Liver (tissue), 9 donors: ENCODE results near the gene SLFN12L. TPM values are rescaled to one million over a fixed set of nuclear protein-coding genes. Genes with fewer than 3 reads are reported as not detected.

Experiments used
- DNase-seq: peaks from one replicate; pipeline ENCODE4 v3.0.0-alpha.2; 2017; ENCODE audit warnings: low spot score
- H3K27ac ChIP-seq, 2 donors: one replicate each; pipeline ENCODE4 v1.7.0; 2013; ENCODE audit warnings: inconsistent platforms in 2 of 2, low read length in 2 of 2, control low read depth in 1 of 2, low read depth in 1 of 2, mild to moderate bottlenecking in 1 of 2
- H3K27me3 ChIP-seq, 4 donors: one replicate each; pipeline versions ENCODE4 v1.6.1 to v1.7.0; 2013; ENCODE audit warnings: low read length in 3 of 4, inconsistent platforms in 1 of 4, mild to moderate bottlenecking in 1 of 4, moderate library complexity in 1 of 4; ENCODE audit not compliant: control insufficient read depth in 4 of 4, insufficient read depth in 4 of 4
- H3K36me3 ChIP-seq, 4 donors: one replicate each; pipeline versions ENCODE4 v1.6.1 to v1.7.0; 2013; ENCODE audit warnings: low read length in 3 of 4, mild to moderate bottlenecking in 3 of 4, low read depth in 1 of 4, moderate library complexity in 1 of 4; ENCODE audit not compliant: control insufficient read depth in 4 of 4, insufficient read depth in 3 of 4
- H3K4me1 ChIP-seq, 4 donors: one replicate each; pipeline versions ENCODE4 v1.6.1 to v1.7.0; 2013; ENCODE audit warnings: low read length in 3 of 4, mild to moderate bottlenecking in 3 of 4, moderate library complexity in 1 of 4; ENCODE audit not compliant: control insufficient read depth in 4 of 4, insufficient read depth in 4 of 4
- H3K4me3 ChIP-seq, 3 donors: one replicate each; pipeline versions ENCODE4 v1.6.1 to v1.7.0; 2013; ENCODE audit warnings: low read length in 3 of 3, control low read depth in 1 of 3, low read depth in 1 of 3, mild to moderate bottlenecking in 1 of 3
- H3K9ac ChIP-seq, 2 donors: one replicate each; pipeline ENCODE4 v1.7.0; 2013; ENCODE audit warnings: low read length in 2 of 2, mild to moderate bottlenecking in 2 of 2, moderate library complexity in 2 of 2, control low read depth in 1 of 2, low read depth in 1 of 2
- H3K9me3 ChIP-seq, 4 donors: one replicate each; pipeline versions ENCODE4 v1.6.1 to v1.7.0; 2013; ENCODE audit warnings: low read length in 3 of 4; ENCODE audit not compliant: control insufficient read depth in 4 of 4
- EGR1 ChIP-seq, 2 donors: IDR thresholded peaks; 2 replicates each; pipeline ENCODE4 v1.6.1; 2016 to 2018; ENCODE audit warnings: antibody characterized with exemption in 2 of 2, low read depth in 2 of 2
- FOXA1 ChIP-seq: IDR thresholded peaks from 2 replicates; pipeline ENCODE4 v1.6.1; 2016; ENCODE audit warnings: antibody characterized with exemption
- FOXA2 ChIP-seq: IDR thresholded peaks from 2 replicates; pipeline ENCODE4 v1.6.1; 2016; ENCODE audit warnings: antibody characterized with exemption
- GABPA ChIP-seq, 2 donors: IDR thresholded peaks in 1 of 2; conservative IDR thresholded peaks in 1 of 2; 2 replicates each; pipeline ENCODE4 v1.6.1; 2016; ENCODE audit warnings: antibody characterized with exemption in 2 of 2, mild to moderate bottlenecking in 1 of 2, moderate library complexity in 1 of 2
- HNF4A ChIP-seq, 2 donors: conservative IDR thresholded peaks; 2 replicates each; pipeline ENCODE4 v1.6.1; 2016; ENCODE audit warnings: antibody characterized with exemption in 2 of 2, mild to moderate bottlenecking in 2 of 2
- JUND ChIP-seq, 2 donors: IDR thresholded peaks; 2 replicates each; pipeline ENCODE4 v1.6.1; 2016; ENCODE audit warnings: antibody characterized with exemption in 2 of 2
- RAD21 ChIP-seq, 2 donors: IDR thresholded peaks; 2 replicates each; pipeline ENCODE4 v1.6.1; 2016; ENCODE audit warnings: antibody characterized with exemption in 2 of 2, mild to moderate bottlenecking in 2 of 2
- RXRA ChIP-seq, 2 donors: IDR thresholded peaks; 2 replicates each; pipeline ENCODE4 v1.6.1; 2017 to 2018; ENCODE audit warnings: antibody characterized with exemption in 2 of 2, mild to moderate bottlenecking in 1 of 2
- SP1 ChIP-seq: IDR thresholded peaks from 2 replicates; pipeline ENCODE4 v1.6.1; 2018; ENCODE audit warnings: antibody characterized with exemption, mild to moderate bottlenecking
- TAF1 ChIP-seq: conservative IDR thresholded peaks from 2 replicates; pipeline ENCODE4 v1.6.1; 2016; ENCODE audit warnings: antibody characterized with exemption, mild to moderate bottlenecking
- YY1 ChIP-seq: IDR thresholded peaks from 2 replicates; pipeline ENCODE4 v1.6.1; 2016; ENCODE audit warnings: antibody characterized with exemption, mild to moderate bottlenecking
- WGBS: extraction: QIAGEN DNeasy Blood & Tissue Kit; methylation state at CpG from one replicate; pipeline ENCODE4 v1.1.7; 2013; 5-methylcytosine and 5-hydroxymethylcytosine counted together
- polyA plus RNA-seq, 2 donors: library from polyadenylated mRNA; stranded (reverse) in 1 of 2; unstranded in 1 of 2; fragments of 200-250 nt in 1 of 2; fragments of >200 nt in 1 of 2; fragmentation: Nextera tagmentation in 1 of 2; extraction: Ambion mirVana in 1 of 2; gene quantifications; one replicate each; pipeline versions ENCODE4 v1.2.1 to v1.2.3, GENCODE V29; 2013 to 2015
- total RNA-seq, 2 donors: library from RNA; depleted of rRNA; stranded (reverse); fragments of >200 nt; gene quantifications; one replicate each; pipeline ENCODE4 v1.2.3, GENCODE V29; 2014
- TF ChIP-seq, protein P1 (sequence below): IDR thresholded peaks from 2 replicates; pipeline ENCODE4 v1.6.1; 2016; ENCODE audit warnings: antibody characterized with exemption
- TF ChIP-seq, protein P2 (sequence below): IDR thresholded peaks from 2 replicates; pipeline ENCODE4 v1.6.1; 2016; ENCODE audit warnings: antibody characterized with exemption
- TF ChIP-seq, protein P3 (sequence below): IDR thresholded peaks from 2 replicates; pipeline ENCODE4 v1.6.1; 2016; ENCODE audit warnings: antibody characterized with exemption, mild to moderate bottlenecking
- TF ChIP-seq, protein P4 (sequence below): fragments of 150-350 bp; IDR thresholded peaks from 2 replicates; pipeline ENCODE4 v1.5.1; 2017; ENCODE audit warnings: improper control_type of control experiment, low read depth, low read length; ENCODE audit not compliant: missing input control
- TF ChIP-seq, protein P5 (sequence below): IDR thresholded peaks from 2 replicates; pipeline ENCODE4 v1.6.1; 2016; ENCODE audit warnings: antibody characterized with exemption
- donor health status: healthy.
- donor health status: healthy.
- donor health status: healthy.
- donor health status: healthy.
- donor health status: healthy.

The SLFN12L gene
- total and polyA plus RNA-seq, 4 donors: 0.09 to 2.2 (median 0.27) TPM

DNA sequence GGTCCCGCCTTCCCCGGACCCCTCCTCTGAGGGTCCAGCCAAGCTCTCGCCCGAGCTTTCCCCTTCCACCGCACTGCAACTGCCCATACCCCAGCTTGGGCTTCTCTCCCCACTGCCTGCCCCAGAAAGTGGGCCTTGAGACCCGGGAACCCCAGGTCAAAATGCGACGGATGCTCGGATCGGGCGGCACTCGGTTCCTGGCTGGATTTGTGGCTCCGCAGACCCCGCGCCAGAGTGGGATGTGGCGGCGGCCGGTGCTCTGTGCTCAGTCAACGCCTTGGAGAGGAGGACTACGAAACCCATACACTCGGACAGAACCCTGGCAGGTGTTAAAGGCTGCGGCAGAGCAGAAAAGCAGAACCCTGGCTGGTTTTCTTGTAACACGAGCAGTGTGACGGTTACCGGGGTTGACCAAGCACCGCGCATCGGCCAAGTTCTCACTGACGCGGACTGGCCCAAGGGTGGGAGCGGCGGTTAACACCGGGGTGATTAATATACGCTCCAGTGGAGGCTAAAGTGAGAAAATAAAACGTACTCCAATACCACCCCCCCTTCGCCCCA, 88.0 kb downstream of the SLFN12L start:
- no peaks in the 10 kb centered on the region for H3K9me3 ChIP-seq
- H3K36me3 ChIP-seq: peaks cover 0 to 2% (median 0%) of the 10 kb centered on the region in 4 donors
- TF ChIP-seq, protein P1, sequence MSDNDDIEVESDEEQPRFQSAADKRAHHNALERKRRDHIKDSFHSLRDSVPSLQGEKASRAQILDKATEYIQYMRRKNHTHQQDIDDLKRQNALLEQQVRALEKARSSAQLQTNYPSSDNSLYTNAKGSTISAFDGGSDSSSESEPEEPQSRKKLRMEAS: no peak
- TF ChIP-seq HNF4A (conservative IDR thresholded peaks at IDR 0.05) (no peak), EGR1 (IDR thresholded peaks at IDR 0.05; ENCODE audit: low read depth in 2 of 2) (no peak), RXRA (IDR thresholded peaks at IDR 0.05) (no peak), SP1 (no peak), FOXA2 (no peak), FOXA1 (no peak), YY1 (no peak), JUND (IDR thresholded peaks at IDR 0.05) (no peak), TAF1 (no peak)
- TF ChIP-seq, protein P2, sequence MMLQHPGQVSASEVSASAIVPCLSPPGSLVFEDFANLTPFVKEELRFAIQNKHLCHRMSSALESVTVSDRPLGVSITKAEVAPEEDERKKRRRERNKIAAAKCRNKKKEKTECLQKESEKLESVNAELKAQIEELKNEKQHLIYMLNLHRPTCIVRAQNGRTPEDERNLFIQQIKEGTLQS: no peak
- TF ChIP-seq, protein P3, sequence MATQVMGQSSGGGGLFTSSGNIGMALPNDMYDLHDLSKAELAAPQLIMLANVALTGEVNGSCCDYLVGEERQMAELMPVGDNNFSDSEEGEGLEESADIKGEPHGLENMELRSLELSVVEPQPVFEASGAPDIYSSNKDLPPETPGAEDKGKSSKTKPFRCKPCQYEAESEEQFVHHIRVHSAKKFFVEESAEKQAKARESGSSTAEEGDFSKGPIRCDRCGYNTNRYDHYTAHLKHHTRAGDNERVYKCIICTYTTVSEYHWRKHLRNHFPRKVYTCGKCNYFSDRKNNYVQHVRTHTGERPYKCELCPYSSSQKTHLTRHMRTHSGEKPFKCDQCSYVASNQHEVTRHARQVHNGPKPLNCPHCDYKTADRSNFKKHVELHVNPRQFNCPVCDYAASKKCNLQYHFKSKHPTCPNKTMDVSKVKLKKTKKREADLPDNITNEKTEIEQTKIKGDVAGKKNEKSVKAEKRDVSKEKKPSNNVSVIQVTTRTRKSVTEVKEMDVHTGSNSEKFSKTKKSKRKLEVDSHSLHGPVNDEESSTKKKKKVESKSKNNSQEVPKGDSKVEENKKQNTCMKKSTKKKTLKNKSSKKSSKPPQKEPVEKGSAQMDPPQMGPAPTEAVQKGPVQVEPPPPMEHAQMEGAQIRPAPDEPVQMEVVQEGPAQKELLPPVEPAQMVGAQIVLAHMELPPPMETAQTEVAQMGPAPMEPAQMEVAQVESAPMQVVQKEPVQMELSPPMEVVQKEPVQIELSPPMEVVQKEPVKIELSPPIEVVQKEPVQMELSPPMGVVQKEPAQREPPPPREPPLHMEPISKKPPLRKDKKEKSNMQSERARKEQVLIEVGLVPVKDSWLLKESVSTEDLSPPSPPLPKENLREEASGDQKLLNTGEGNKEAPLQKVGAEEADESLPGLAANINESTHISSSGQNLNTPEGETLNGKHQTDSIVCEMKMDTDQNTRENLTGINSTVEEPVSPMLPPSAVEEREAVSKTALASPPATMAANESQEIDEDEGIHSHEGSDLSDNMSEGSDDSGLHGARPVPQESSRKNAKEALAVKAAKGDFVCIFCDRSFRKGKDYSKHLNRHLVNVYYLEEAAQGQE: no peak
- TF ChIP-seq, protein P4, sequence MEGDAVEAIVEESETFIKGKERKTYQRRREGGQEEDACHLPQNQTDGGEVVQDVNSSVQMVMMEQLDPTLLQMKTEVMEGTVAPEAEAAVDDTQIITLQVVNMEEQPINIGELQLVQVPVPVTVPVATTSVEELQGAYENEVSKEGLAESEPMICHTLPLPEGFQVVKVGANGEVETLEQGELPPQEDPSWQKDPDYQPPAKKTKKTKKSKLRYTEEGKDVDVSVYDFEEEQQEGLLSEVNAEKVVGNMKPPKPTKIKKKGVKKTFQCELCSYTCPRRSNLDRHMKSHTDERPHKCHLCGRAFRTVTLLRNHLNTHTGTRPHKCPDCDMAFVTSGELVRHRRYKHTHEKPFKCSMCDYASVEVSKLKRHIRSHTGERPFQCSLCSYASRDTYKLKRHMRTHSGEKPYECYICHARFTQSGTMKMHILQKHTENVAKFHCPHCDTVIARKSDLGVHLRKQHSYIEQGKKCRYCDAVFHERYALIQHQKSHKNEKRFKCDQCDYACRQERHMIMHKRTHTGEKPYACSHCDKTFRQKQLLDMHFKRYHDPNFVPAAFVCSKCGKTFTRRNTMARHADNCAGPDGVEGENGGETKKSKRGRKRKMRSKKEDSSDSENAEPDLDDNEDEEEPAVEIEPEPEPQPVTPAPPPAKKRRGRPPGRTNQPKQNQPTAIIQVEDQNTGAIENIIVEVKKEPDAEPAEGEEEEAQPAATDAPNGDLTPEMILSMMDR: no peak
- TF ChIP-seq, protein P5, sequence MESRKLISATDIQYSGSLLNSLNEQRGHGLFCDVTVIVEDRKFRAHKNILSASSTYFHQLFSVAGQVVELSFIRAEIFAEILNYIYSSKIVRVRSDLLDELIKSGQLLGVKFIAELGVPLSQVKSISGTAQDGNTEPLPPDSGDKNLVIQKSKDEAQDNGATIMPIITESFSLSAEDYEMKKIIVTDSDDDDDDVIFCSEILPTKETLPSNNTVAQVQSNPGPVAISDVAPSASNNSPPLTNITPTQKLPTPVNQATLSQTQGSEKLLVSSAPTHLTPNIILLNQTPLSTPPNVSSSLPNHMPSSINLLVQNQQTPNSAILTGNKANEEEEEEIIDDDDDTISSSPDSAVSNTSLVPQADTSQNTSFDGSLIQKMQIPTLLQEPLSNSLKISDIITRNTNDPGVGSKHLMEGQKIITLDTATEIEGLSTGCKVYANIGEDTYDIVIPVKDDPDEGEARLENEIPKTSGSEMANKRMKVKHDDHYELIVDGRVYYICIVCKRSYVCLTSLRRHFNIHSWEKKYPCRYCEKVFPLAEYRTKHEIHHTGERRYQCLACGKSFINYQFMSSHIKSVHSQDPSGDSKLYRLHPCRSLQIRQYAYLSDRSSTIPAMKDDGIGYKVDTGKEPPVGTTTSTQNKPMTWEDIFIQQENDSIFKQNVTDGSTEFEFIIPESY: no peak
- H3K27ac ChIP-seq: no peak overlapping the region
- H3K4me3 ChIP-seq: peak overlapping the region in 1 of 3 donors; percentile 19
- peaks cover 0 to 7% (median 5%) of the 10 kb centered on the region in 4 donors for H3K4me1 ChIP-seq
- no peak for DNase-seq
- no peak overlapping the region for H3K9ac ChIP-seq
- WGBS: 13% methylated on average over 36 of the region's 36 CpGs
- H3K27me3 ChIP-seq: peaks cover 0 to 23% (median 0%) of the 10 kb centered on the region in 4 donors

DNA sequence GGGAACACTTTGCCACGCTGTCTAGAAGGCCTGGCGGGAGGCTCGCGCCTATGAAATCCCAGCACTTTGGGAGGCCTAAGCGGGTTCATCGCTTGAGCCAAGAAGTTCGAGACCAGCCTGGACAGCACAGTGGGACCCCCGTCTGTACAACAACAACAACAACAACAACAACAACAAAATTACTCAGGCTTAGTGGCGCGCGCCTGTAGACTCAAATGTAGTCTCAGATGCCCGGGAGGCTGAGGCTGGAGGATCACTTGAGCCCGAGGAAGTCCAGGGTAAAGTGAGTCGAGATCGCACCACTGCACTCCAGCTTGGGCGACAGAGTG, 88.6 kb downstream of the SLFN12L start:
- Histone ChIP-seq H3K27ac (no peak overlapping the region), H3K9me3 (no peaks in the 10 kb centered on the region), H3K4me1 (peaks cover 0 to 7% (median 5%) of the 10 kb centered on the region in 4 donors), H3K36me3 (peaks cover 0 to 2% (median 0%) of the 10 kb centered on the region in 4 donors), H3K9ac (no peak overlapping the region), H3K4me3 (peak overlapping the region in 1 of 3 donors; percentile 61), H3K27me3 (peaks cover 0 to 23% (median 0%) of the 10 kb centered on the region in 4 donors)
- no peak for DNase-seq
- 21% methylated on average over 16 of the region's 16 CpGs for WGBS
- TF ChIP-seq, protein P2: no peak
- TF ChIP-seq HNF4A (conservative IDR thresholded peaks at IDR 0.05) (no peak), RAD21 (IDR thresholded peaks at IDR 0.05) (no peak), YY1 (no peak), FOXA2 (no peak), JUND (IDR thresholded peaks at IDR 0.05) (no peak), RXRA (IDR thresholded peaks at IDR 0.05) (no peak), FOXA1 (no peak), GABPA (IDR thresholded peaks at IDR 0.05 in 1 of 2, conservative IDR thresholded peaks at IDR 0.05 in 1 of 2) (no peak), TAF1 (no peak)
- TF ChIP-seq, protein P4: no peak
- TF ChIP-seq, protein P5: no peak
- TF ChIP-seq, protein P1: no peak
